K562 (cell line): ENCODE results near the gene CMIP. TPM values are rescaled to one million over a fixed set of nuclear protein-coding genes. Genes with fewer than 3 reads are reported as not detected.

Source experiments
- ATAC-seq: fragments of 200-7000 bp; cut with Tn5 transposase; 3 replicates; pipeline ENCODE4 v1.9.1; 2020; ENCODE audit warnings: moderate library complexity
- BruUV-seq: library from RNA; stranded (reverse); fragments of 400-500 nt; replicated peaks from 2 replicates; lab custom pipeline; 2021; lab: Mats Ljungman, UMichigan
- CTCF ChIA-PET: fragments of 300-600 bp; formaldehyde crosslinking; extraction: SDS; loops from one replicate; lab custom pipeline; 2021; ENCODE audit warnings: low intra/inter-chr PET ratio; lab: Yijun Ruan, JAX
- POLR2A ChIA-PET: fragments of 300-600, 350-650 bp; sonication (Branson Sonifier 250); formaldehyde crosslinking; extraction: SDS; loops from one replicate; lab custom pipeline; 2021; ENCODE audit warnings: antibody characterized with exemption, inconsistent platforms; lab: Yijun Ruan, JAX
- DNase-seq, 4 experiments: peaks; one replicate each; pipeline versions ENCODE4 v3.0.0 to v3.0.0-alpha.2; 2011 to 2018; ENCODE audit warnings: low spot score in 3 of 4, mixed read lengths in 3 of 4; ENCODE audit errors: extremely low read depth in 1 of 4
- FAIRE-seq: peaks from 2 replicates; lab custom pipeline; 2011; peaks lifted over from hg19 to GRCh38; lab: Jason Lieb, UNC
- H2AFZ ChIP-seq: 2 replicates; pipeline ENCODE4 v1.6.0; 2011; ENCODE audit warnings: low read depth, low read length, control low read depth, inconsistent platforms
- H3K27ac ChIP-seq: fragments of 200-600 bp; 3 replicates; pipeline ENCODE4 v1.8.0; 2011; ENCODE audit warnings: low read depth, mild to moderate bottlenecking, control low read depth, inconsistent platforms, low read length, moderate library complexity, mixed read lengths; ENCODE audit errors: extremely low read depth
- H3K27me3 ChIP-seq, 2 experiments: fragments of 300-600 bp in 1 of 2; 2 replicates in 1 of 2; 3 replicates in 1 of 2; pipeline versions ENCODE4 v1.6.0 to v1.8.0; 2011; ENCODE audit warnings: inconsistent platforms in 2 of 2, low read length in 2 of 2, mild to moderate bottlenecking in 1 of 2, mixed read lengths in 1 of 2, moderate library complexity in 1 of 2; ENCODE audit not compliant: control insufficient read depth in 2 of 2, insufficient read depth in 2 of 2
- H3K36me3 ChIP-seq: fragments of 300-600 bp; 3 replicates; pipeline ENCODE4 v1.8.0; 2011; ENCODE audit warnings: mild to moderate bottlenecking, low read length, inconsistent platforms; ENCODE audit not compliant: control insufficient read depth, insufficient read depth
- H3K4me1 ChIP-seq, 2 experiments: fragments of 200-600 bp in 1 of 2; replicated peaks in 1 of 2; 2 replicates in 1 of 2; 3 replicates in 1 of 2; pipeline versions ENCODE4 v1.5.1 to v1.8.0; 2011; ENCODE audit warnings: inconsistent platforms in 2 of 2, low read length in 2 of 2, mild to moderate bottlenecking in 1 of 2, mixed read lengths in 1 of 2, moderate library complexity in 1 of 2; ENCODE audit not compliant: control insufficient read depth in 2 of 2, insufficient read depth in 2 of 2
- H3K4me2 ChIP-seq: 2 replicates; pipeline ENCODE4 v1.6.1; 2011; ENCODE audit warnings: low read length, control low read depth, inconsistent platforms, mixed read lengths; ENCODE audit not compliant: insufficient read depth
- H3K4me3 ChIP-seq: fragments of 200-600 bp; sonication (generic), shearing (Covaris generic); 2 replicates; pipeline ENCODE4 v1.5.1; 2016; ENCODE audit warnings: control low read depth, inconsistent platforms
- H3K79me2 ChIP-seq: fragments of 200-600 bp; 3 replicates; pipeline ENCODE4 v1.8.0; 2011; ENCODE audit warnings: low read length, inconsistent platforms; ENCODE audit not compliant: control insufficient read depth, insufficient read depth
- H3K9ac ChIP-seq, 2 experiments: 2 replicates each; pipeline versions ENCODE4 v1.6.0 to v1.6.1; 2011; ENCODE audit warnings: low read depth in 2 of 2, low read length in 2 of 2, control low read depth in 1 of 2, inconsistent platforms in 1 of 2, mild to moderate bottlenecking in 1 of 2, mixed read lengths in 1 of 2; ENCODE audit not compliant: insufficient read depth in 1 of 2
- H3K9me1 ChIP-seq: one replicate; pipeline ENCODE4 v1.6.0; 2011; ENCODE audit warnings: inconsistent platforms, mild to moderate bottlenecking, low read length, moderate library complexity; ENCODE audit not compliant: control insufficient read depth, insufficient read depth
- H3K9me3 ChIP-seq: replicated peaks from 2 replicates; pipeline ENCODE4 v1.5.1; 2011; ENCODE audit warnings: low read depth, low read length, inconsistent platforms; ENCODE audit not compliant: control insufficient read depth, insufficient read depth
- H4K20me1 ChIP-seq: replicated peaks from 2 replicates; pipeline ENCODE4 v1.6.1; 2011; ENCODE audit warnings: low read length, inconsistent platforms, mixed read lengths; ENCODE audit not compliant: control insufficient read depth, insufficient read depth
- RREB1 ChIP-seq: fragments of 250-450 bp; sonication (Bioruptor Pico); IDR thresholded peaks from 2 replicates; pipeline ENCODE4 v1.4.0; 2020
- ZC3H4 ChIP-seq: sonication (generic); formaldehyde crosslinking; IDR thresholded peaks from 2 replicates; pipeline ENCODE4 v1.9.0; 2021; ENCODE audit warnings: missing genetic modification reagents, borderline replicate concordance
- WGBS: fragments of 100-300 bp; shearing (Covaris generic); methylation state at CpG from one replicate; pipeline ENCODE4 v1.1.6; 2016; ENCODE audit warnings: low coverage, mixed read lengths; ENCODE audit not compliant: insufficient coverage; ENCODE audit errors: missing lambda C conversion rate; 5-methylcytosine and 5-hydroxymethylcytosine counted together
- in situ Hi-C: fragments of 300-500 bp; cut with MboI; formaldehyde crosslinking; loops from 4 replicates; pipeline ENCODE4 v1.15.0; 2018; ENCODE audit warnings: inconsistent platforms, mixed read lengths
- intact Hi-C: fragments of 100-400 bp; cut with micrococcal nuclease; formaldehyde crosslinking; loops from 2 replicates; pipeline ENCODE4 v1.14.2; 2022
- polyA plus RNA-seq, 8 experiments: library from polyadenylated mRNA; depleted of rRNA in 4 of 8; stranded (reverse) in 5 of 8; unstranded in 3 of 8; fragments of >200 nt; fragmentation: Nextera tagmentation in 2 of 8; fragmentation: Illumina TruSeq in 1 of 8; extraction: Ambion mirVana in 2 of 8; extraction: Trizol in 1 of 8; gene quantifications; 2 replicates each; pipeline versions ENCODE4 v1.2.1 to v1.2.3, GENCODE V29; 2011 to 2014; ENCODE audit warnings: inconsistent platforms in 1 of 8, missing spikeins in 1 of 8
- total RNA-seq, 7 experiments: library from RNA; depleted of rRNA in 6 of 7; stranded (reverse); fragments of >200 nt in 6 of 7; fragmentation: Illumina TruSeq in 2 of 7; extraction: Trizol in 2 of 7; gene quantifications; 2 replicates each; pipeline versions ENCODE4 v1.2.1 to v1.2.3, GENCODE V29; 2011 to 2021; ENCODE audit warnings: low replicate concordance in 1 of 7

Gene CMIP
- total and polyA plus RNA-seq, 9 of the 15 experiments (the other 6 are each of a cell fraction or from before 2014, with no cell fraction given): 0.94 to 82.5 (median 10.3) TPM

- Histone ChIP-seq H3K9ac (no peak overlapping the region; a peak in 1 of 4 replicates), H4K20me1 (peaks cover 60% of the 10 kb centered on the region), H3K4me1 (peaks cover 0 to 6% of the 10 kb centered on the region in 2 experiments; a peak in 1 of 5 replicates), H3K27ac (no peak overlapping the region), H3K9me1 (peaks cover 20% of the 10 kb centered on the region), H3K27me3 (no peaks in the 10 kb centered on the region), H3K4me3 (no peak overlapping the region), H3K4me2 (no peak overlapping the region), H2AFZ (no peak overlapping the region), H3K9me3 (no peaks in the 10 kb centered on the region), H3K79me2 (peaks cover 46% of the 10 kb centered on the region)
- ATAC-seq (no peak), DNase-seq (no peak), FAIRE-seq (no peak)
- BruUV-seq: no TSS peak
- intact Hi-C loops: no loop called here
- WGBS: 85% methylated on average over 8 of the region's 8 CpGs
- no peak for TF ChIP-seq ZC3H4 (CRISPR knock-in tag)
- TF ChIP-seq RREB1: no peak
- TF ChIP-seq, all 486 proteins: peak for 0
- ChIA-PET CTCF (no interaction called here), POLR2A (interaction anchor here (0.7 to 0.8 kb wide), 2 partner anchors 10 to 11 kb away, joined by 3 read pairs; no protein-coding TSS in a partner anchor)
- H3K36me3 ChIP-seq: no peaks in the 10 kb centered on the region
- in situ Hi-C loops: no loop called here
Measured at GRCh38 chr16:81568749-81569087, 124.1 kb downstream of the CMIP start.
